Stimulated activated CD8-positive, alpha-beta memory T cell treated with anti-CD3 and anti-CD28 coated beads, Interleukin-12 subunit alpha, Interleukin-12 subunit beta, amount 100 ng/mL, for 24 hours (primary cell): ENCODE measurements around the gene CBLIF.
"Not testable (repeated sequence)": the region's sequence is repeated elsewhere in the genome, so short reads cannot be mapped to it uniquely, and the experiment has no call there.

Experiments used
- DNase-seq: peaks from one replicate; pipeline ENCODE4 v3.0.0-alpha.2; 2020; ENCODE audit errors: extremely low read depth

Gene CBLIF

DNA sequence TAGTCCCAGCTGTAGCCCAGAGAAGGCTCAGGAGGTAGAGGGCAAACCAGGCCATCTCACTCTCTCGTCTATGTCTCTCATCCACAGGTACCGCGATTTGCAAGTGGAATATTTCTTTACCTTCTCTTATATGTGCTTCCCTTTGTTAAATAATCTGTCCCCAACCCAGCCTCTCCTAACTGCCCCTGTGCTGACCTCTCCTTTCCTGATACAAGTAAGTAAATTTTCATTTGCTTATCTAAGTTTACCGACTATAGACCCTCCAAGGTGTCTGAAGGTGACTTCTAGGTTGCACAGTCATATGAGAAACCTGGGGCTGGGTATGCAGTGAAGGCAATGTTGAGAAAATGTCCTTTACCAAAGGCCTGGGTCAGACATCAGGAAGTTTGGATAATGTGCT, at the start of gene CBLIF:
Gene CBLIF (minus strand): TSS at position 101 of the 400 bp plus-strand sequence. CDS start 46 bp downstream, at position 55.
- DNase-seq, result no peak

DNA sequence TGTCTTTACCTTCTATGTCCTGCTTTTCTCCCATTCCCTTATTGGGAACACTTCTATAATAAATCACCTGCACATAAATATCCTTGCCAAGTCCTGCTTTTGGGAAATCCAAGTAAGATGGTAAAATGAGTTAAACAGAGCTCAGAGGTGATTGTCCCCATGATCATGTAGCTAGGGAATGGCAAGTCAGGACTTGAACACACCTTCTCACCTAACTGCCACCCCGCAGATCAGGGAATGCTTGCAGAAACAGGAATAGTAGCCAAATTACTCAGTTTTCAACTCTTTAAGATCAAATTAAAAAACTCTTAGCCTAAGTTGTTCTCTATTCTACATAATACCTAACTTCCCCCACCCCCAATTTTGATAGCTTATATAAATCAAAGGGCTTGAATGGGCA, 49.3 kb upstream of the CBLIF start:
- DNase-seq, result no peak

DNA sequence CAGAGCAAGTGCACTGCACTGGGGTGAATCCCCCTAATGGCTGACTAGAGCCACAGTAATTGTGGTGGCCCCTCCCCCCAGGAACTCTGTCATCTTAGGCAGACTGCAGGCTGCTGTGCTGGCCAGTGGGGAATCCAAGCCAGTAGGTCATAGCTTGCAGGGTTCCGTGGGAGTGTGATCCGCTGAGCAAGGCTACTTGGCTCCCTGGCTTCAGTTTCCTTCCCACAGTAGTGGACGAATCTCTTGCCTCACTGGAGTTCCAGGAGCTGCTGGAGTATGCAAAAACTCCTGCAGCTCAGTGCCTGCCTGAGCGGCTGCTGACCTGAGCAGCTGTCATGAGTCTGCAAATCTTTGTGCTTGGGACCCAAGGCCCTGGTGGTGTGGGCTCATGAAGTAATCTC, 46.5 kb upstream of the CBLIF start:
- no peak for DNase-seq

DNA sequence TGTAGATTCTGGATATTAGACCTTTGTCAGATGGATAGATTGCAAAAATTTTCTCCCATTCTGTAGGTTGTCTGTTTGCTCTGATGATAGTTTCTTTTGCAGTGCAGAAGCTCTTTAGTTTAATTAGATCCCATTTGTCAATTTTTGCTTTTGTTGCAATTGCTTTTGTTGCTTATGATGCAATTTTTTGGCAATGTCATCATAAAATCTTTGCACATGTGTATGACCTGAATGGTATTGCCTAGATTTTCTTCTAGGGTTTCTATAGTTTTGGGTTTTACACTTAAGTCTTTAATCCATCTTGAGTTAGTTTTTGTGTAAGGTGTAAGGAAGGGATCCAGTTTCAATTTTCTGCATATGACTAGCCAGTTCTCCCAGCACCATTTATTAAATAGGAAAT, 41.9 kb upstream of the CBLIF start:
- not testable (repeated sequence) for DNase-seq

DNA sequence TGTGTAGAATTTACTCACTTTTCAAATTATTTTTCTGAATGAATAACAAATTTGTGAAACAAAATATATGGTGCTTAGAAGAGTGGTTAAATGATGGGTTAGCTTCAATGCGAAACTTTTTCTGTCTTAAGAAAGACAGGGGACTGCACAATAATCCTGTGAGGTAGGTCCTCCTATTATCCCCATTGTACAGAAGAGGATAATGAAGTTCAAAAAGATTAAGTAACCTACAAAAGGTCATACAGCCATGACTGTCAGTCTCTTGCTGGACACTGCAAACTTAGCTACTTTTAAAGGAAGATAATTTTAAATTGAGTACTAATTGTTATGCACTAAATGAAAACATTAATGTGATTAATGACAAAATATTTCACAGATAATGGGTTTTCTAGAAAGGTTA, 38.3 kb upstream of the CBLIF start:
- no peak for DNase-seq

DNA sequence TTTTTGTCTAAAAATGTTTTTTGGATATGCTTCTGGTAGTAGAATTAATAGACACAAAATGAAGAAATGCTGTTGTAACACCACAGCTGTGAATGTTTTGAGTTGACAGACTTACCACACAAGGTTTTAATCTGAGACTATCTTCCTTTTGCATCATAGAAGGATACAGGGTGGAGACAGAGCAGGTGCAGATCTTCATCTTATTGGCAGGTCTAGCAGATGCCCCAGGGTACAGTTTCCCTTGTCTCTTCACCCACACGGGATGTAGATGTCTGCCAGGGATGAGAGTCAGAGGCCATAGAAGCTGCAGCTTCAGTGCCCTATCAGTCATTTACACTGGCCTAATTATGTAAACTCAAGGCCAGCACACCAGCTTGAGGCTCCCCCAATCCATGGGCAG, 34.3 kb upstream of the CBLIF start:
- DNase-seq, result no peak

DNA sequence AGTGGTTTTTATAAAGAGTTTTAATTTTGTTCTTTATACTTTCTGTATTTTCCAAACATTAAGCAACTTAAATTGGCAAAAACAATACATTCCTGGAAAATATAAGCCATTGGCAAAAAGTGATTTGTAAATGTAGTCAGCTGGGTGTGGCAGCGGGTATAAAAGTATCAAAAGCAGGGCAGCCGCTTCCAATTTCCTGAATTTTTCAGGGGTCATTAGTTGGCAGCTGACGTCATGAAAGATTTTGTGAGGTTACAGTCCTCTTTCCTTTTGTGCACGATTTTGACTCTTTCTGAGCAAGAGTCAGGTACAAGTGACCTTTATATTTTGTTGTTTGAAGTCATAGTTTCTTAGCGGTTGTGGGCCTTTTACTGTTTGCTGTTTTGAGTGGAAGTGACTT, 33.3 kb upstream of the CBLIF start, which contains the start of gene OOSP3:
Gene OOSP3 (plus strand): TSS at position 208 of the 400 bp plus-strand sequence. CDS start 27 bp downstream, at position 235.
- DNase-seq, result no peak

DNA sequence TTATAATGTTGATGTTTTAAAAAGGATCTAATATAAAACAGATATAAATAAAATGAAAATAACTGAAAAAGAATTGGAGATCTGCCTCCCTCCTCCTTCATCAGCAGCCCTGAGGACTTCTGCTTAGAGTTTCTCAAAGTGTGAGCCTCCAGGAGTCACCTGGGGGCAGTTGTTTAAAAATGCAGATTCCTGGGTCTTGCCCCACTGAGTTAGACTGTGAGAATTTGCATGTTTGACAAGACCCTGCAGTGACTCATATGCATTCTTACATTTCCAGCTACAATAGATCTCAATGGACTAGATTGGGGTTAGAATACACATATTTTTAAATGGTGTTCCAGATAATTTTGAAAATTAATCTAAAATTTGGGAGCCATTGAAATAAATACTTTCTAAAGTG, 32.5 kb upstream of the CBLIF start:
- DNase-seq, result no peak

DNA sequence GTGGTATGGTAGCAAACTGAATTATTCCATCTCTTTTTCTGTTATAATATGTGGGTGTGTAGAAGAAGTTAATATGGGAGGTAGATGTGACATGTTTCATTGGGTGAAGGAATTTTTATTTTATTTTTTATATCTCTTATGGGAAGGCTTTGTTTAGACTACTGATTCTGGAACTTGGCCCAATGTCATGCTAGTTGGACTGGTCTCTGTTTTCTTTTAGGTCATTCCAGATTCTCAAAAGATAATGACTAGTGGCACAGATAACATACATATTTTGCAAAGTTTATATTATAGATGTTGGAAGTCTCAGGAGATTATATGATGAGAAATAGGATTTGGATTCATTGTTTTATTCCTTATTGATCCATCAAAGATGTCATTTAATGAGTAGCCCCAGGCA, 32.0 kb upstream of the CBLIF start:
- no peak for DNase-seq

DNA sequence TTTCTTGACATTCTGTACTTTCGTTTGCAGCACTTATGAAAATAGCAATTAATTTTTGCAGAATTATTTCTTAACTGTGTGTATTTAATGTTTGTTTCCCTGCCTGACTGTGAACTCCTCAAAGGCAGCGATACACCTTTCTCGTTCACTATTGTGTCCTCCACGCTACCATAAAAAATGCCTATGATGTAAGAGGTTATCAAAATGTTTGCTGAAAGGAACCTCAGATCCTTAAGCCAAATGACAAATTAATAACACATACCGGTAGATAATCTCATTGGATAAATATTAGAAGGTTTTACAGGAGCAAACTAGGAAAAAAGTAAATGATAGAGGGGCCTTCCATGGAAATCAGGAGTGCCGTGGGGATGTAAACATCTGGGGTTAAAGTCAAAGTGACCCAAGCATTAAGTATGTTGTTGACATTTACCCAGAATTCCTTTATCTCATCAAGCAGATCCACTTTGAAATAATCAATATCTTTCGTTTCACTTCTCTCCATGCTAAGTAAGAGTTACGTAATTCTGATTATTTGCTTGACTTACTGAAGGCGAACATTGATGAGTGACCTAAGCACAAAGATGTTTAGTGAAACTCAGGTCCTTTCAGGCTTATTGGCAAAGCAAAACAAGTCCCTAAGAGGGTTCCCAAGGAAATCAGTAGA, 30.7 kb upstream of the CBLIF start:
- no peak for DNase-seq

DNA sequence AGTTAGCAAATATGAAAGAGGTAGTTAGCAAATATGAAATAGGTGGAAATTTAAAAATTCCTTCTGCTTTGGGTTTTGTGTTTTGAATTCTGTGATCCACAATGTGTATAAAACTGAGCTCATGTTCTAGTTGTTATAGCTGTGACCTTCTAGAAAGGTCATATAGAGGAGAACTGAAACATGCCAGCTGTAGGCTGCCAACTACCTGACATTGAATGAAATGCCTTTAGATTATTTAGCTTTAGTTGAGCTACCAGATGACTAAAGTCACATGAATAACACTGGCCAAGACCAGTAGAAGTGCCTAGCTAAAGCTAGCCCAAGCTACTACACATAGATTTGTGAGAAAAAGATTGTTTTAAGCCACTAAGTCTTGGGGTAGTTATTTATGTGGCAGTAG, 26.8 kb upstream of the CBLIF start:
- no peak for DNase-seq

DNA sequence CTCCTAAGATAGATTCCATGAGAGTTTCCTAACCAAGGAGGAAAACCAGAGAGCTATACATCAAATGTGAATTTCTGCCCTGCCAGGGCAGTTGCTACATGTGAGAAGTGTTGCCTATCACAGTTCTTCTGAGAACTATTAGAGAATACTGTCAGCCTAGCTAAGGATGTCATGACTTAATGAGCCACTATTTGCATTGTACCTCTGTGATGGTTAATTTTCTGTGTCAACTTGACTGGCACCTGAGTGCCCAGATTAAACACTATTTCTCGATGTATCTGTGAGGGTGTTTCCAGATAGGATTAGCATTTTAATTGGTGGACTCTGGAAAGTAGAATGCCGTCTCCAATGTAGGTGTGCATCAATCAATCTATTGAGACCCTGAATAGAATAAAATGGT, 22.6 kb upstream of the CBLIF start:
- DNase-seq, result no peak

DNA sequence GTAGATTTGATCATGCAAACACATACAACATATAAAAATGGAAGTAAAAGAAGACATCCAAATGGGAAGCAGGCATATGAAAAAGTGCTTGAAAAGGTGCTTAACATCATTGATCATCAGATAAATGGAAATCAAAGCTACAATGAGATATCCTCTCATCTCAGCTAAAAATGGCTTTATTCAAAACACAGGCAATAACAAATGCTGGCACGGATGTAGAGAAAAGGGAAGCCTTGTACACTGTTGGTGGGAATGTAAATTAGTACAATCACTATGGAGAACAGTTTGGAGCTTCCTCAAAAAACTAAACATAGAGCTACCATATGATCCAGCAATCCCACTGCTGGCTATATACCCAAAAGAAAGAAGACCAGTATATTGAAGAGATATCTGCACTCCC, 21.5 kb upstream of the CBLIF start:
- no peak for DNase-seq

DNA sequence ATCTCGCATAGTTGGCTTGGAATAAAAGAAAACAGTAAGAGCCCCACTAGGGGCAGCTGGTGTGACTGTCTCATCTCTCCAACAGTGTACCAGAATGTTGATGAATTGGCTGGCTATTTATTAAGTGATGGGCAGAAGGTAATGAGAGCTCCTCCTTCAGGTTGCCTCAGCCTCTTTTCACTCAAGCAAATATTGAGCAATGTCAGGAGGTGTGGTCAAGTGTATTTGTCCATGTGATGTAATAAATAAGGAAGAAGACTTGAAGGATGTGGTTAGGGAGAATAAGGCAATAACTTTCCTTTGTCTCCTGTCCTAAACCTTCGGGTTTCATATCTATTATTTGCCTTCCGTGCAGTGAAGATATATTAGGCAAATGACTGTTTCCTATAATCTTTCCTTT, 21.1 kb upstream of the CBLIF start, which contains the start of gene TCN1:
Gene TCN1 (minus strand): TSS at position 91 of the 400 bp plus-strand sequence. CDS start 17 bp downstream, at position 74.
- no peak for DNase-seq

DNA sequence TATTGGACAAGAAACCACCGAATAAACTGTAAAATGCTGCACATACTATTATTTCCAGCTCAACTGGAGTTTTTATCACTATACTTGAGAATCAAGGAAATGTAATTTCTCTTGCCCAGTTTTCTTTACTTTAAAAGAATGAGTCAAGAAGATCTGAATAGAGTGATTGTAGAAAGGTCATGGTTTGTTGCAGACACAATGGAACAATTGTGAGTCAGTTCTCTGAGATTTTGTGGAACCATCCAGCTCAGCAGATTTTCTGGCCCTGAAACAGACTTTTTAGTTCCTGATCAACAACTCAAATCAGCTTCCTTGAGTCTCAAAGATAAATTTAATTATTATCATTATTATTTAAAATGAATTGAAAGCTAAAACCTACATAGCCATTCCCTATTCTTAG, 19.7 kb upstream of the CBLIF start:
- DNase-seq, result no peak

DNA sequence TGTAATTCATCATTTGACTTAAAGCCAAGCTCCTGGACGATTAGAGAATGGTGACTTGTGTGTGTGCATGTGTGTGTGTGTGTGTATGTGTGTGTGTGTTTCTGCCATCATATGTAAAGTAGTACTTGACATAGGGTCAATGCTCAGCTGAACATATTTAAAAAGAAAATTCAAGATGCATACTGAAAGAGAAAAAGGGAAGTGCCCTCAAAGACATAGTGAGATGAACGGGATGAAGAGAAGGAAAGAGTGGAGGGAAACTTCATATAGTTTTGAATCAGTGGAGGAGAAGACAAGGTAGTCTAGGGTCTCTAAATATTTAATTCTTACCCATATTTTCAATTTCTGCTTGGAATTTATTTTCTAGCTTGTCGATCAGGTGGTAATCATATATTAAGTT, 17.0 kb upstream of the CBLIF start:
- DNase-seq, result no peak

DNA sequence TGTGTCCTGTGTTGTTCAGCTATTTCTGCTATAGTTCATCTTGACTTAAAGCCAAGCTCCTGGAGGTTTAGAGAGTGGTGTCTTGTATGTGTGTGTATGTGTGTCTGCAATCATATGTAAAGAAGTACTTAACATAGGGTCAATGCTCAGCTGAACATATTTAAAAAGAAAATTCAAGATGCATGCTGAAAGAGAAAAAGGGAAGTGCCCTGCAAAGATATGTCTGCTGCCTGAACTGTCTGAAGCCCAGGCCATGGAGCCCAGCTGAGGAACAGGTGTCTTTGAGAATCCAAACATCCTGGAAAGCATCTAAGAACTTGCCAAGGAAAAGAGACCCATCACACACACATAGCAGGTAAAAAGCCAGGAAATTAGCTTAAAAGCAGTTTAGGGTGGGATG, 14.4 kb upstream of the CBLIF start:
- DNase-seq, result no peak

DNA sequence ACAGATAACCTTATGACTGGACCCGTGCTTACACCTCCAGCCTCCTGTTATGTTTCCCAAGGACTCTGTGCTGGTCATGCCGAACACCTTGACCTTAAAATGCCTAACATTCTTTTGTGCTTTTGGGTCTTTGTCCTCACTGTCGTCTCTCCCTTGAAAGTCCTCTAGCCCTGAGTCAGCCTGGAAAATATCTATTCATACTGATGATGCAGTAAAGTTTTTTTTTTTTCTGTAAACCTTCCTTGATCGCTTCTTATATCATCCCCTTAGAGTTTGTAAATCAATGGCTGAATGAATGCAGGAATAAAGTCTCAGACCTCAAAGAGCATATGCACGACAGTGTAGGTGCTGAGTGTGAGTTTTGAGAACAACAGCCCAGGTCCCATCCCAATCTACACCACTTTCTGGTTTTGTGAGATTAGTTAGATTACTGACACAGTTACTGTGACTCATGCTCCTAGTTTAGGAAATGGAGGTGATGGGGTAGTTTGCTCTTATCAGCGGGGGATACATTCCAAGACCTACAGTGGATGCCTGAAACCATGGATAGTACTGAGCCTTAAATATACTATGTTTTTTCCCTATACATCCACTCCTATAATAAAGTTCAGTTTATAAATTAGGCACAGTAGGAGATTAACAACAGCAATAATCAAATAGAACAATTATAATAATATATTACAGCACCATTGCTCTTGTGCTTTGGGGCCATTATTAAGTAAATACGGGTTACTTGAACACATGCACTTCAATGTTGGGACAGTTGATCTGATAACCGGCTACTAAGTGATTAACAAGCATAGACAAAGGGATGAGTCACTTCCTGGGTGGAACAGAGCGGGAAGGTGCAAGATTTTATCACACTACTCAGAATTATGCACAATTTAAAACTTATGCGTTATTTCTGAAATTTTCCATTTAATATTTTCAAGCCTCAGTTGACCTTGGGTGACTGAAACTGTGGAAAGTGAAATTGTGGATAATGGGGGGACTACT, 12.4 kb upstream of the CBLIF start:
- no peak for DNase-seq

DNA sequence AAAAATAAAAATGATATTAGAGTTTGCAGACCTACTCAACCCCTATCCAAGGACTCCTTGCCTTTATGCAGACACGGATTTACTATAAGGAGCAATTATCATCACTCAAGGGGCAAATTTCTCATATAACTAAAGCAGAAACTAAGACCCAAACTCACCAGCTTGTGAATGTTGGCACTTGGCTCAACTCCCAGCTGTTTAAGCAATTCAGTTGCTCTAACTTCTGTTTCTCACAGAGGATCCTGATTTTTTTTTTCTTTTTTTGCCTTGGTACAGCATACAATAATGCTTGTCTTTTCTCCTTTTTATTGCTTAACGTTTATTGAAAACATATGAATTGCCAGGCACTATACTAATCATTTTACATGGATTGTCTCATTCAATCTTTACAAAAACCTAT, 9.6 kb upstream of the CBLIF start:
- no peak for DNase-seq

DNA sequence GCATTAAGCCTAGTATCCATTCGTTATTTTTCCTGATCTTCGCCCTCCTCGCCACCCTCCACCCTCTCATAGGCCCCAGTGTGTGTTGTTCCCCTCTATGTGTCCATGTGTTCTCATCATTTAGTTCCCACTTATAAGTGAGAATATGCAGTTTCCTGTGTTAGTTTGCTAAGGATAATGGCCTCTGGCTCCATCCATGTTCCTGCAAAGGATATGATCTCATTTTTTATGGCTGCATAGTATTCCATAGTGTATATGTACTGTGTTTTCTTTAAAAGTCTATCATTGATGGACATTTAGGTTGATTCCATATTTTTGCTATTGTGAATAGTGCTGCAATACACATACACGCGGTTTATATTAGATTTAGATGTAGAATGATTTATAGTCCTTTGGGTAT, 6.1 kb upstream of the CBLIF start:
- not testable (repeated sequence) for DNase-seq

DNA sequence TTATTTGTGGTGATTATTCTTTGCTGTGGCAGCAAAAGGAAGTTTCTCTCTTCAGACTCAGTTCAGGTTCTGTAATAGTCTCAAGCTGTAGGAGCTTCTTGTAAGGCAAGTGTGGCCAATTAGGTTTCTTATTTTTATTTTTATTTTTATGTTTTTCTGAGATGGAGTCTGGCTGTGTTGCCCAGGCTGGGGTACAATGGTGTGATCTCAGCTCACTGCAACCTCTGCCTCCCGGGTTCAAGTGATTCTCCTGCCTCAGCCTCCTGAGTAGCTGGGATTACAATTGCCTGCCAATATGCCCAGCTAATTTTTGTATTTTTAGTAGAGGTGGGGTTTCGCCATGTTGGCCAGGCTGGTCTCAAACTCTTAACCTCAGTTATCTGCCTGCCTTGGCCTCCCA, 4.3 kb upstream of the CBLIF start:
- not testable (repeated sequence) for DNase-seq

DNA sequence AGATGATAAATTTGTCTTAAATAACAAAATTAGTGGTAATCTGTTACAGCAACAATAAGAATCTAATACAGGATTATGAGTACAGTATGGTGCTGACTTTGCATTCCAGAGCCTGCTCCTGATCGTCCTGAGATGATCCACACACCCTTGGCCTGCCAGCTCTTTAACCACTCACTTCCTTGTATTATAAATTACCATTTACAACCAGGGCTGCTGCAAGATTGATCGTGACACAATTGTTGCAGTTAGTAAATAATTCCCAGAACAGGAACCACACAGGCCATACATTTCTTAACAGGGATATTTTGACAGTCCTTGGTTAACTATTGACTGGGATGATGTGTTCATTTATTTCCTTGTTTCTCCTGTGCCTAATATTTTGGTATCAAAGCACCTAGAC, 3.8 kb upstream of the CBLIF start:
- no peak for DNase-seq

DNA sequence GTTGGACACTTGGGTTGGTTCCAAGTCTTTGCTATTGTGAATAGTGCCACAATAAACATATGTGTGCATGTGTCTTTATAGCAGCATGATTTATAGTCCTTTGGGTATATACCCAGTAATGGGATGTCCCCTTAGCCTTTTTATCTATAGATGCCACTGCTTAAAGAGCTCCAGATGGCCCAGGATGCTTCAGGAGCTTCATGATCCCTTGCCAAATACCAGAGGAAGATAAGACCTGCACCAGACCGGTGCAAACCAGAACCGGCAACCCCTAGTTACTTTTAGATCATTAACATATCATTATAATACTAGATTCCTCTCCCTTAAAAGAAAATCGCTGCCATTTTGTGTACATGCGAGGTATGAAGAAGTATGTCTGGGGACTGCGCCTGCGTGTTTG, 3.1 kb upstream of the CBLIF start:
- DNase-seq, result not testable (repeated sequence)
